Peyer's patch (tissue), 4 donors: ENCODE data around the gene B3GNT5.

ENCODE experiments used
- POLR2A ChIP-seq, 2 donors: fragments of 450-650 bp; IDR thresholded peaks; one replicate each; pipeline ENCODE4 v1.5.1; 2017; ENCODE audit warnings: antibody characterized with exemption in 2 of 2, mild to moderate bottlenecking in 2 of 2, moderate library complexity in 2 of 2
- TF ChIP-seq, protein P1 (sequence below), 6 experiments: fragments of 450-650 bp in 4 of 6; fragments of 200-600 bp in 2 of 6; sonication (generic) in 1 of 6; IDR thresholded peaks; one replicate each; pipeline ENCODE4 v1.5.1; 2017 to 2019; ENCODE audit warnings: antibody characterized with exemption in 6 of 6, mild to moderate bottlenecking in 3 of 6, moderate library complexity in 1 of 6

DNA sequence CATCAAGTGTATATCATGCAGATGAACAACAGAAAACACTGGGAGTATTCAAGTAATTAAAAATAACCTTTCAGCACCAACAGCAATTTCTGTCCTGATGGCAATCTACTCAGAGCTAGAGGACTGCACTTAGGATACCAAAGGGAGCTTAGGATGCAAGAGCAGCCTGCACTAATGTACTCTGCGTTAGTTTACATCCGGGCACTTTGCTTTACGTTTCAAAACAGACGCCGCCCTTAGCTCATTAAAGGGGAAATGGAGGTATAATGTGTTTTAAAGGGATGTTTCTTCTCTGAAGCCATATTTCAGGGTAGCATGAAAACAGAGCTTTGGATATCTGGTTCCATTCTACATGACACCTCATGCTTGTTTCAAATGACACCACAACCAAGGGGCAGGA, 14.0 kb upstream of the B3GNT5 start:
- TF ChIP-seq, protein P1, sequence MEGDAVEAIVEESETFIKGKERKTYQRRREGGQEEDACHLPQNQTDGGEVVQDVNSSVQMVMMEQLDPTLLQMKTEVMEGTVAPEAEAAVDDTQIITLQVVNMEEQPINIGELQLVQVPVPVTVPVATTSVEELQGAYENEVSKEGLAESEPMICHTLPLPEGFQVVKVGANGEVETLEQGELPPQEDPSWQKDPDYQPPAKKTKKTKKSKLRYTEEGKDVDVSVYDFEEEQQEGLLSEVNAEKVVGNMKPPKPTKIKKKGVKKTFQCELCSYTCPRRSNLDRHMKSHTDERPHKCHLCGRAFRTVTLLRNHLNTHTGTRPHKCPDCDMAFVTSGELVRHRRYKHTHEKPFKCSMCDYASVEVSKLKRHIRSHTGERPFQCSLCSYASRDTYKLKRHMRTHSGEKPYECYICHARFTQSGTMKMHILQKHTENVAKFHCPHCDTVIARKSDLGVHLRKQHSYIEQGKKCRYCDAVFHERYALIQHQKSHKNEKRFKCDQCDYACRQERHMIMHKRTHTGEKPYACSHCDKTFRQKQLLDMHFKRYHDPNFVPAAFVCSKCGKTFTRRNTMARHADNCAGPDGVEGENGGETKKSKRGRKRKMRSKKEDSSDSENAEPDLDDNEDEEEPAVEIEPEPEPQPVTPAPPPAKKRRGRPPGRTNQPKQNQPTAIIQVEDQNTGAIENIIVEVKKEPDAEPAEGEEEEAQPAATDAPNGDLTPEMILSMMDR (IDR thresholded peaks at IDR 0.05), result no peak
- TF ChIP-seq POLR2A (IDR thresholded peaks at IDR 0.05), result no peak
